Epidermal melanocyte (primary cell): Measurements from ENCODE around the gene TMC6.
A peak's percentile ranks its signal among the peaks of the same experiment; 100 is the strongest.
"Not testable (repeated sequence)": the region's sequence is repeated elsewhere in the genome, so short reads cannot be mapped to it uniquely, and the experiment has no call there.

Experiments used
- DNase-seq: peaks from one replicate; pipeline ENCODE4 v3.0.0; 2011; ENCODE audit warnings: low spot score; ENCODE audit not compliant: insufficient read length

Gene TMC6, protein sequence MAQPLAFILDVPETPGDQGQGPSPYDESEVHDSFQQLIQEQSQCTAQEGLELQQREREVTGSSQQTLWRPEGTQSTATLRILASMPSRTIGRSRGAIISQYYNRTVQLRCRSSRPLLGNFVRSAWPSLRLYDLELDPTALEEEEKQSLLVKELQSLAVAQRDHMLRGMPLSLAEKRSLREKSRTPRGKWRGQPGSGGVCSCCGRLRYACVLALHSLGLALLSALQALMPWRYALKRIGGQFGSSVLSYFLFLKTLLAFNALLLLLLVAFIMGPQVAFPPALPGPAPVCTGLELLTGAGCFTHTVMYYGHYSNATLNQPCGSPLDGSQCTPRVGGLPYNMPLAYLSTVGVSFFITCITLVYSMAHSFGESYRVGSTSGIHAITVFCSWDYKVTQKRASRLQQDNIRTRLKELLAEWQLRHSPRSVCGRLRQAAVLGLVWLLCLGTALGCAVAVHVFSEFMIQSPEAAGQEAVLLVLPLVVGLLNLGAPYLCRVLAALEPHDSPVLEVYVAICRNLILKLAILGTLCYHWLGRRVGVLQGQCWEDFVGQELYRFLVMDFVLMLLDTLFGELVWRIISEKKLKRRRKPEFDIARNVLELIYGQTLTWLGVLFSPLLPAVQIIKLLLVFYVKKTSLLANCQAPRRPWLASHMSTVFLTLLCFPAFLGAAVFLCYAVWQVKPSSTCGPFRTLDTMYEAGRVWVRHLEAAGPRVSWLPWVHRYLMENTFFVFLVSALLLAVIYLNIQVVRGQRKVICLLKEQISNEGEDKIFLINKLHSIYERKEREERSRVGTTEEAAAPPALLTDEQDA

DNA sequence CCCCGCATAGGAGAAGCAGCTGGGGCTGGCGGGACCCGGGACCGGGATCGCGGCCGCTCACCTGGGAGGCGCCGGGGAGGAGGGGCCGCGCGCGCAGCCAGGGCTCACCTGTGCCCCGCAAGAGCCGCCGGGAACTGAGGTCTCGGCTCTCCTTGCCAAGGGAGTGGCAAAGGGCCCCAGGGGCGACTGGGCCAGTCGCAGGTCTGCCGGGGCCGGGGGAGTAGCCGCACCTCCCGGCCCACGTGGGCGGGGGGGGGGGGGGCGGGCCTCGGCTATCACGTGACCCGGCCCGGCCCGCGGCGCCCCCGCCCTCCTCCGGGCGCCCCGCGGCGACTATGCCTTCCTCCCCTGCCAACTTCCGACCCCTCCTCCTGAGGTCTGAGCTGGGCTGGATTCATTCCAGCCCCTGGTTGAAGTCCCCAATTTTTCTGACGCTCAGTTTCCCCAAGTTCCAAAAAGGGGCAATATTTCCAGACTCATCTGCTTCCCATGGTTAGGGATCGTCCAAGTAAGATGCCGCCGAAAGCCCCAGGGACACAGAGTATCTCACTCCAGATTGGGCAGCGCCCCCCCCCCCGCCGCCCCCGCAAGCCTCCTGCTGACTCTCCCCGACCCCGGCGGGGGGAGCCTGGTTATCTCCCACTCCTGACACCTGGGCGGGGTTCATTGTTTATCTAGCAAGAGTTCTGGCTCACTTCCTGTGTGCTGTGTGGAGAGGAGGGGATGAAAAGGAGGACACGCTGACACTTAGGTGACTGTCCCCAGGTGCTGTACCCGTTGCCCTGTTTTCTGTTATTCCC lies at the start of gene TMC6:
TSS of gene TMC6 (minus strand) at position 205 of the 800 bp plus-strand sequence. CDS start 1,923 bp downstream, outside the sequence.
- DNase-seq: no peak

DNA sequence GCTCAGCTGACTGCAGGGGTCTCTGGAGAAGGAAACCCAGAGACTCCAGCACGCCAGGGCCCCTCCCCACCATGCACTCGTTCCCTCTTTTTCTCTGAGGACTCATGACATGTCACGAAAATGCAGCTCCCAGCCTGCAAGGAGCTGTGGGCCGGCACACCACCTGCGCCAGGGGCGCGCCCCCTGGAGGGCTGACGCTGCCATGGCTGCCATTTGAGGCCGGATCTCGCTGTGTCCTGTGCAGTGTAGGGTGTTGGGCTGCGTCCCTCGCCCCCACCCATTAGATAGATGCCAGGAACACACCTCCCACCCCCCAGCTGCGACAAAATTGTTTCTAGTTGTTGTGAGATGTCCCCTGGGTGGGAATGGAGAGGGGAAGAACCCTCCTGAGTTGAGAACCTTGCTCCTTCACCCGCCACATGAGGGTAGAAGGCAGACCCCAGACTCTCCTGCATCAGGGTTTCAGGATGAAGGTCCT lies 48.0 kb upstream of the TMC6 start:
- DNase-seq: peak; percentile 36

DNA sequence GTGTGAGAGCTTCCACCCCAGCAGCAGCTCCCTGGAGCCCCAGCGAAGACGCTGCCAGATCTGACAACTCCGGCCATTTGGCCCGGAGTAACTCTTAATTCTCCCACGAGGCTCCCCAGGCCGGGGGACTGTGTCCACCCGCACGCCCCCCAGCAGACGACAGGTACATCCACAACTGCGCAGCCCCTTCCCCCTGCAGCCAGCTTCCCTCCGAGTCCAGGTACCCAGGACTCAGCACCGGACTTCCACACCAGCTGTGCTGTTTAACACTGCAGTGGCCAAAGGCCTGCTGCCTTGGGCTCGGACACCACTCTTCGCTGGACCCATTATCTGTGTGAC lies 47.1 kb upstream of the TMC6 start:
- no peak for DNase-seq

DNA sequence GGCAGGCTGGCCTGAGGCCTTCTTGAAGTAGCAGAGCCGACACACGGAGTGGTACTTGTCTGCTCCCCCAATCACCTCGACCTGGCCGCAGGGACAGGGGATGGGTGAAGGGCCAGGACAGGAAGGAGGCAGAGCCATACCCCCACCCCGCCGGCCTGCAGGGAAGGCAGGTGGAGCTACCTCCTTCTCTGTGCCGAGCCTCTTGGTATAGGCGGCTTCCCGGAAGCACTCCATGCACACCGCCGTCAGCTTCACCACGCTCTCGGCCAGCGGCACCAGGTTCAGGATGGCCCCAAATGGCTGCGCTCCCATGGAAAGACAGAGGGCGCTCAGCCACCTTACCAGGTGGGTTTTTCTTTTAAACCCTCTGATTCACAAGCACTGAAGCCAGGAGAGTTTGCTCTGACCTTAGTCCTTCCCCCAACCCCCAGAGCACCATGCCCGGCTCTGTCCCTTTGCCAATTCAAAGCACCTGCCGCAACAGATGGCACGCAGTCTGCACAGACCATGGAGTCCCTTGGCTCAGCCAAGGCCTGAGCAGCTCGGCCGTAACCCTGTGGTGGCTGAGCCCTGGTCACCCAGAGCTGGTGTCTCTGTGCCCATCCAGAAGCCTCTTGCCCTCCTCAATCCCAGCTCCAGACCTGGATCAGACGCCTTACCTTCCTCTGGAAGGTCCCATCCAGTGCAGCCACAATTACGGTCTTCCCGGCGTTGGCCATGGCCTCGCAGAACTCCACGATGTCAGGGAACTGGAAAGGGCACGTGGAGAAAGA lies 46.5 kb upstream of the TMC6 start:
- DNase-seq: no peak

DNA sequence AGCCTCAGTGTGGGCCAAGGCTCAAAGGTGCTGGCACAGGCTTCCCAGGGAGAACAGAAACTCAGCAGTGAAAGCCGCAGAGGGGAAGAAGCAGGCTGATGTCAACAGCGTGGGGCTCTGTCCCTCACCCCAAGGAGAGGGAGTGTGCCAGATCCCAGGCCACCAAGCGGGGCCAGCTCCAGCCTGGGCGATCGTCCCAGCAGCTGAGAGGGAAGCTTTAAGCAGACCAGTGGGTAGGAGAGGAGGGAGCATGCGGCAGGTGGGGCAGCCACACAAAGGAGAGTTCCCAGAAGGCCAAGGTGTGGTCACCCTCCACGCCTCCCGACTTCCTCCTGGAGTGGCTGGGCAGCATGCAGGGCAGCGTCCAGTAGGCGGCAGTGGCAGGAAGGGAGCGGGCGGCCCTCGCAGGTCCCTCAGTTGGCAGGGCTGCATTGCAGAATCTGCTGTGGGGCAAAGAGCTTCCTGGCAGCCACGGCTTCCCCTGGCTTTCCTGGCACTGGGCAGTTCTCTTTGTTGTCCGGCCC lies 45.9 kb upstream of the TMC6 start:
- no peak for DNase-seq

DNA sequence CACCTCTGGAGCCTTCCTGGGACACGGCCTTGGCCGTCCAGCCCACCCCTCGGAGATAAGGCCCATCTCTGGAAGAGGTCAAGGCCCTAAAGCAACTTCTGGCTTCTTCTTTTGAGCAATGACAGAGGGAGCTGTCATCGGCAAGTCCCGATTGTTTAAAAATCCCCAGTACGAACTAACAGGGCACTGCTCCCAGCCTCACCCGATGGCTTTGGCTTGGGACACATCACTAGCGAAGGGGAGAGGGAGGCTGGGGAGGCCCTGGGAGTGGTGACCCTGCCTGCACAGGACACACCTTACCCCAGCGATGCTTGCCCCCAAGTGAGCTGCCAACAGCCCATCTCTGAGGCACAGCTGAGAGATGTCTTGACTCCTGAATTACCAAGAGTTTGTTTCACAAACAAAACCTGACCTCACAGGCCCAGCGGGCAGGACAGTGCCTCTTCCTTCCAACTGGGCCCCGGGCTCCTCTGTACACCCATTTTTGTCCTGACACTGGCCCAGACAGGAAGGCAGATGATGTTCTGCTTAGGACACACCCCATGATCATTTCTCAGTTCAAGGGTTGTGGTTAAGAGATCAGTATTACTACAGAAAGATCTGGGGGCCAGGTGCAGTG lies 44.7 kb upstream of the TMC6 start:
- no peak for DNase-seq

DNA sequence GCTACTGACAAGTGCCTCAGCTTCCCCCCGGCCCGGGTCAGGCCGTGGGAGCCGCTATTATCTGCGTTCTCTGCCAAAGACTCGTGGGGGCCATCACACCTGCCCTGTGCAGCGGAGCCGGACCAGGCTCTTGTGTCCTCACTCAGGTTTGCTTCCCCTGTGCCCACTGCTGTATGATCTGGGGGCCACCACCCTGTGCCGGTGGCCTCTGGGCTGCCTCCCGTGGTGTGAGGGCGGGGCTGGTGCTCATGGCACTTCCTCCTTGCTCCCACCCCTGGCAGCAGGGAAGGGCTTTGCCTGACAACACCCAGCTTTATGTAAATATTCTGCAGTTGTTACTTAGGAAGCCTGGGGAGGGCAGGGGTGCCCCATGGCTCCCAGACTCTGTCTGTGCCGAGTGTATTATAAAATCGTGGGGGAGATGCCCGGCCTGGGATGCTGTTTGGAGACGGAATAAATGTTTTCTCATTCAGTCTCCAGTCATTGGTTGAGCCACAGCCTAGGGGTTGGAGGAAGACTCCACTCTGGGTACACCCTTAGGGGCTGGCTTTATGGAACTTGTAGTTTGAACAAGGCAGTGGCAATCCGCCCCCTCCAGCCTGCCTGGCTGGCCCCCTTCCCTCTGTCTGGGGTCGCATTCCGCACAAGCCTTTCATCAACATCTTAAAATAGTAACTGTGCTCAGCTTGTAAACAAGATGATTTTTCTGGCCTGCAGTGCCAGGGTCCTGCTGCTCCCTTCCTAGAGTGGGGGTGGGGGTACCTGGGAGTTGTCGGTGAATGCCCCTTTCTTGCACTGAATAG lies 43.9 kb upstream of the TMC6 start:
- no peak for DNase-seq

DNA sequence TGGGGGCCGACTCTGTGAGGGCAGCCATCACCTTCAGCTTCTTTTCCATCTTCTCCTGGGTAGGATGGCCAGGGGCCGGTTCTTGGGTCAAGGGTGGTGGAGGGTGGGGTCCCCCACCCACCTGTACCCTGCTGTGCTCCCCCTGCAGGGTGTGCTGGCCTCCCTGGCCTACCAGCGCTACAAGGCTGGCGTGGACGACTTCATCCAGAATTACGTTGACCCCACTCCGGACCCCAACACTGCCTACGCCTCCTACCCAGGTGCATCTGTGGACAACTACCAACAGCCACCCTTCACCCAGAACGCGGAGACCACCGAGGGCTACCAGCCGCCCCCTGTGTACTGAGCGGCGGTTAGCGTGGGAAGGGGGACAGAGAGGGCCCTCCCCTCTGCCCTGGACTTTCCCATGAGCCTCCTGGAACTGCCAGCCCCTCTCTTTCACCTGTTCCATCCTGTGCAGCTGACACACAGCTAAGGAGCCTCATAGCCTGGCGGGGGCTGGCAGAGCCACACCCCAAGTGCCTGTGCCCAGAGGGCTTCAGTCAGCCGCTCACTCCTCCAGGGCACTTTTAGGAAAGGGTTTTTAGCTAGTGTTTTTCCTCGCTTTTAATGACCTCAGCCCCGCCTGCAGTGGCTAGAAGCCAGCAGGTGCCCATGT lies 43.2 kb upstream of the TMC6 start:
- DNase-seq: not testable (repeated sequence)

DNA sequence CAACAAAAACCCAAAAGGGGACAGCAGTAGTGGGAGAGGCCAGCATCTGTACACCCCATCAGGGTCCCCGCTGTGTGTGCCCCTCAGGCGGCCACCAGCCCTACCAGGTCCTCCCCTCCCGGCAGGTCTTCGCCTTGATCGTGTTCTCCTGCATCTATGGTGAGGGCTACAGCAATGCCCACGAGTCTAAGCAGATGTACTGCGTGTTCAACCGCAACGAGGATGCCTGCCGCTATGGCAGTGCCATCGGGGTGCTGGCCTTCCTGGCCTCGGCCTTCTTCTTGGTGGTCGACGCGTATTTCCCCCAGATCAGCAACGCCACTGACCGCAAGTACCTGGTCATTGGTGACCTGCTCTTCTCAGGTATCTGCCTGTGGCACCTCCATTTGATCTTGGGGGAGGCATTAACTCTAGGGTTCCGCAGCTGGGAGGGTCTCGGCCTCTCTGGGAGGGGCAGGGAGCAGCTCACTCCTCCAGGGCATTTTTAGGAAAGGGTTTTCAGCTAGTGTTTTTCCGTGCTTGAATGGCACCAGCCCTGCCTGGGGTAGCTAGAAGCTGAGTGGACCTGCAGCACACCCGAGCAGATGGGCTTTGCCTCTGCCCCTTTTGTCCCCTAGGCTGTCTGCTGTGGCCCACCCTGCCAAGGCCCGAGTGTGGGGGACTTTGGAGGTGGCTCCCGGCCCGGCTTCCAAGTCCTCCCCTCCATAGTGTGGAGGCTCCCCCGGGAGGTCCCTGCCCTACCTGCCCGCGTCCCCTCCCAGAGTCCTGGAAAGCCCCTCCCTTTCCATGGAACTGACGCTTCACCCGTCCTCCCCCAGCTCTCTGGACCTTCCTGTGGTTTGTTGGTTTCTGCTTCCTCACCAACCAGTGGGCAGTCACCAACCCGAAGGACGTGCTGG lies 42.4 kb upstream of the TMC6 start:
- no peak for DNase-seq

DNA sequence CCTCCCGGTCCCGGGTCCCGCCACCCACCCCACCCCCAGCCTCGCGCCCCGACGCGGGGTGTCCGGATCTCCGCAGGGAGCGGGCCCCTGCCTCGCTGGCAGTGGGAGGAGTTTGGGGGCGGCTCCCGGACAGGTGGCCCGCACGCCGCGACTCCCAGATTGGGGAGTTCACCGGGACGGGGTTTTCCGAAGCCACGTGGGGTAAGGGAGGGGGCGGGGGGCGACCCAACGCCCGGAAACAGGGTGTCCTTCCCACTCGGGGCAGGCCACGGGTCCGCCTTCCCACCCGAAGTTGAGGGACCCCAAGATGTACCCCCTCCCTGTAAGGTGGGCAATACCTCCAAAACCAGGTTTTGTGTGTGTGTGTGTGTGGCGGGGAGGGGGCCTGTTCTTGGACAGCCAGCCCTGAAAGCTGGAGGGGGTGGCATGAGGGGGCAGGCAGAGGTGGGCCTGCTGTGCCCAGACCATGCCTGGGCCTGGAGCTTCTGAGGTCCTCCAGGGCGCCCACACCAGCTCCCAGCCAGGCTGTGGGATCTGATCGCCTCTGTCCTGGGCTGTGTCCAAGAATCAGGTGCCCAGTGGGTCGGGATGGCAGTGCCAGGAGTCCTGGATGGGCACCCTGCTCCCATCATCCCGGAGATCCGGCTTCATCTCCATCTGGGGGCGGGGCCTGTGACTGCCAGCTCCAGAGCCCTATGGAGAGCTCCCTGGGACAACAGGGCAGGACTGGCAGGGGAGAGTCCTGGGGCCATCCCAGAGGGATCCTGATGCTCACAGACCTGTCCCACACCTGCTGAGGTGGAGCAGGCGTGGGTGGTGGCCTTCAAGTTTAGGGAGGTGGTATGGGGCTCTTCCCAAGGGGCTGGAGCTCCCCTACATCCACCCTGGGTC lies 40.6 kb upstream of the TMC6 start:
- DNase-seq: peak; percentile 83

DNA sequence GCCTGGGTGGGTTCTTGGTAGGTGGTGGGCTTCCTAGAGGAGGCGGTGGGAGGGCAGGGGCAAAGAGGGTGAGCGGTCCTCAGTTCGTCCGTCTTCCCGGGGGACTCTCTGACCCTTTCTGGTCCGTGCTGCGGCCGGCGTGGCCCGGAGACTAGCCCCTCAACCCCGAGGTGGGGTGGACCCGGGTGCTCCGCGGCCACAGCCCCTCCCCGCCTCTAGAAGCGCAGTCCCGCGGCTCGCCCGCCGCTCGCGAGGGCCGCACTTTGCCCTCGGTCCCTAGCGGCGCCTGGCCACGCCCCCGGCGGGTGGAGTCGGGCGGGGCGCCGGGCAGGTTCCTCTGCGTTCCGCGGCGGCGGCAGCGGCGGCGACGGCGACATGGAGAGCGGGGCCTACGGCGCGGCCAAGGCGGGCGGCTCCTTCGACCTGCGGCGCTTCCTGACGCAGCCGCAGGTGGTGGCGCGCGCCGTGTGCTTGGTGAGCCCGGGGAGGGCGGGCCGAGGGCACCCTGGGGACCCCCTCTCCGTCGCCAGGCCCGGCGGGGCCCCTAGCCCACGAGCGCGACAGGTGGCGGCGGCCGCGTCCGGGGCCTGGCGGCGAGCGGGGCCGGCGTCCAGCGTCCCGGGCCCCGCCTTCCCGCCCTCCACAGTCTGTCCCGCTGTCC lies 39.8 kb upstream of the TMC6 start, which contains the start of gene SYNGR2:
TSS of gene SYNGR2 (plus strand) at position 340 of the 661 bp plus-strand sequence. CDS start at position 376, 36 bp downstream.
- peak; percentile 83 for DNase-seq

DNA sequence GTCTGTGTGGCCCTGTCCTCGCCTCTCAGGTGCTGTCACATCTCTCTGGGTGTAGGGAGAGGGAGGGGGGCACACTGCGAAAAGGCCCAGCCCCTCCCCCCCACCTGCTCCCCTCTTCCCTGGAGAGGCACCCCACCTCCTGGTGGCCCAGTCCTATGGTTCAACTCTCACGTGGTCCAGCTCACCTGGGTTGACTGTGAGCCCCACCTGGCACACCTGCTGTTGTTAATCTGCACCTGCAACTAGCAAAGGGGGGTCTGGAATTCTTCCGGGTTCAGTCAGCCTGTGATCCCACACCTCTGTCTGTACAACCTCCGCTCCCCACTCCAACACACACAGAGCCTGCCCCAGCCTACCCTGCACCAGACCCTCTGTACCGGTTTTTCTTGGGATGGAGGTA lies 37.9 kb upstream of the TMC6 start:
- DNase-seq: no peak

DNA sequence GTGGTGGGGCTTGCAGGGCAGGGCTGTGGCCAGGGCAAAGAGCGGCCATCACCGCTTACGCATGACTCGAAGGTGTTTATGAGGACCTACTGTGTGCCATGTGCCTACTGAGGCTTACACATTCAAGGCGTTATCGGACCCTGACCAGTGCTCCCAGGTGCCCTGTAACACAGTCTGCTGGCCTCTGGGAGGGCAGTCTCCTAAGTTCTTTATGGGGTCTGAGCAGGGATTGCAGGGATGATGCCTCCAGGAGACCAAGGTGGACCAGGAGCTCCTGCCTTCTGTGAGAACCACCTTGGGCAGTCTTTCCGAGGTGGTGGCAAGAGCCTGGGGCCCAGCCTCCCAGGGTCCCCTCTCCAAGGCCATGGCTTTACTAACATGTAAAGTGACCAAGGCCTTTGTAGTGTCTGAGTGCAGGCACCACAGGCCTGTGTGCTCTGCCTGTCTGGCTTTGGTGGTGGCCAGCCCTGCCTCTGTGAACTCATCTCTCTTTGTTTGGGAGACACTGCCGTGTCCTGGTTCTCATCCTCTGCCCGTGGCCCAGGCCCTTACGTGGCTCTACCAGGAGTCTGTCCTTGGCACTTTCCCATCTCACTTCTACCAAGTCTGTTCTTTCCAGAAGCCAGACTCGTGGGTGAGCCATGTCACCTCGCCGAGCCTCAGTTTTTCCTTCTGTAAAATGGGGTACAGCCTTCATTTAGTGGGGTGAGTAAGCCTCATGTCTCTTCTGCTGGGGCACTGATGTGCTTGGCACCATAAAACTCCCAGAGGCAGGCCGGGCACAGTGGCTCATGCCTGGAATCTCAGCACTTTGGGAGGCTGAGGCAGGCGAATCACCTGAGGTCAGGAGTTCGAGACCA lies 36.4 kb upstream of the TMC6 start:
- DNase-seq: no peak

DNA sequence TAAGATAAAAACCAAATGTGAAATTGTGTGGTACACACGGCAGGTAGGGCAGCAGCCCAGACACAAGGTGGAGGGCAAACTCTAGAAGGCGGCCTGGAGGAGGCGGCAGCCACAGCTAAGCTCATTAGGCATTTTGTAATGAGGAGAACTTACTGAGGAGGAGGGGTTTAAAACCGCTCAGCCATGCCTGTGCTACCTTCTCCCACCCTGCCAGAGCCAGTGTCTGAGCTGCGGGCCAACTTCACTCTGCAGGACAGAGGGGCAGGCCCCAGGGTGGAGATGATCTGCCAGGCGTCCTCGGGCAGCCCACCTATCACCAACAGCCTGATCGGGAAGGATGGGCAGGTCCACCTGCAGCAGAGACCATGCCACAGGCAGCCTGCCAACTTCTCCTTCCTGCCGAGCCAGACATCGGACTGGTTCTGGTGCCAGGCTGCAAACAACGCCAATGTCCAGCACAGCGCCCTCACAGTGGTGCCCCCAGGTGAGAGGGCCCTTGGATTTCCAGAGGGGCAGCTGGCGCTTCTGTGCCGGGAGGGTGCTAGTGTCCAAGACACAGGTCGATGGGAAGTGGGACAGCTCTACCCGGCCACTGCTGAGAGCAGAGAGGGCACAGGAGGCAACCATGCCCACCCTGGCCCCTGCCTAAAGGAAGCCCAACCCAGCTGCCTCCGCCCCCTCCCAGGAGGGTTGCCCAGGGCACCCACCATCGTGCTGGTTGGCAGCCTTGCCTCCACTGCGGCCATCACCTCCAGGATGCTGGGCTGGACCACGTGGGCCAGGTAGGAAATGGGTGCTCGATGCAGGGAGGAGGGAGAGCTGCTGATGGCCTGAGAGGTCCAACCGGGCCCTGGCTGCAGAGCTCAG lies 35.6 kb upstream of the TMC6 start:
- DNase-seq: no peak
